K562 (cell line): ENCODE data around the gene ATP9B. TPM values are rescaled to one million over a fixed set of nuclear protein-coding genes. Genes with fewer than 3 reads are reported as not detected.

Experiments
- ATAC-seq: fragments of 200-7000 bp; cut with Tn5 transposase; 3 replicates; pipeline ENCODE4 v1.9.1; 2020; ENCODE audit warnings: moderate library complexity
- BruUV-seq: library from RNA; stranded (reverse); fragments of 400-500 nt; replicated peaks from 2 replicates; lab custom pipeline; 2021; lab: Mats Ljungman, UMichigan
- CTCF ChIA-PET: fragments of 300-600 bp; formaldehyde crosslinking; extraction: SDS; loops from one replicate; lab custom pipeline; 2021; ENCODE audit warnings: low intra/inter-chr PET ratio; lab: Yijun Ruan, JAX
- POLR2A ChIA-PET: fragments of 300-600, 350-650 bp; sonication (Branson Sonifier 250); formaldehyde crosslinking; extraction: SDS; loops from one replicate; lab custom pipeline; 2021; ENCODE audit warnings: antibody characterized with exemption, inconsistent platforms; lab: Yijun Ruan, JAX
- DNase-seq, 4 experiments: peaks; one replicate each; pipeline versions ENCODE4 v3.0.0 to v3.0.0-alpha.2; 2011 to 2018; ENCODE audit warnings: low spot score in 3 of 4, mixed read lengths in 3 of 4; ENCODE audit errors: extremely low read depth in 1 of 4
- FAIRE-seq: peaks from 2 replicates; lab custom pipeline; 2011; peaks lifted over from hg19 to GRCh38; lab: Jason Lieb, UNC
- H2AFZ ChIP-seq: 2 replicates; pipeline ENCODE4 v1.6.0; 2011; ENCODE audit warnings: low read depth, low read length, control low read depth, inconsistent platforms
- H3K27ac ChIP-seq: fragments of 200-600 bp; 3 replicates; pipeline ENCODE4 v1.8.0; 2011; ENCODE audit warnings: low read depth, mild to moderate bottlenecking, control low read depth, inconsistent platforms, low read length, moderate library complexity, mixed read lengths; ENCODE audit errors: extremely low read depth
- H3K27me3 ChIP-seq, 2 experiments: fragments of 300-600 bp in 1 of 2; 2 replicates in 1 of 2; 3 replicates in 1 of 2; pipeline versions ENCODE4 v1.6.0 to v1.8.0; 2011; ENCODE audit warnings: inconsistent platforms in 2 of 2, low read length in 2 of 2, mild to moderate bottlenecking in 1 of 2, mixed read lengths in 1 of 2, moderate library complexity in 1 of 2; ENCODE audit not compliant: control insufficient read depth in 2 of 2, insufficient read depth in 2 of 2
- H3K36me3 ChIP-seq: fragments of 300-600 bp; 3 replicates; pipeline ENCODE4 v1.8.0; 2011; ENCODE audit warnings: mild to moderate bottlenecking, low read length, inconsistent platforms; ENCODE audit not compliant: control insufficient read depth, insufficient read depth
- H3K4me1 ChIP-seq, 2 experiments: fragments of 200-600 bp in 1 of 2; replicated peaks in 1 of 2; 2 replicates in 1 of 2; 3 replicates in 1 of 2; pipeline versions ENCODE4 v1.5.1 to v1.8.0; 2011; ENCODE audit warnings: inconsistent platforms in 2 of 2, low read length in 2 of 2, mild to moderate bottlenecking in 1 of 2, mixed read lengths in 1 of 2, moderate library complexity in 1 of 2; ENCODE audit not compliant: control insufficient read depth in 2 of 2, insufficient read depth in 2 of 2
- H3K4me2 ChIP-seq: 2 replicates; pipeline ENCODE4 v1.6.1; 2011; ENCODE audit warnings: low read length, control low read depth, inconsistent platforms, mixed read lengths; ENCODE audit not compliant: insufficient read depth
- H3K4me3 ChIP-seq: fragments of 200-600 bp; sonication (generic), shearing (Covaris generic); 2 replicates; pipeline ENCODE4 v1.5.1; 2016; ENCODE audit warnings: control low read depth, inconsistent platforms
- H3K79me2 ChIP-seq: fragments of 200-600 bp; 3 replicates; pipeline ENCODE4 v1.8.0; 2011; ENCODE audit warnings: low read length, inconsistent platforms; ENCODE audit not compliant: control insufficient read depth, insufficient read depth
- H3K9ac ChIP-seq, 2 experiments: 2 replicates each; pipeline versions ENCODE4 v1.6.0 to v1.6.1; 2011; ENCODE audit warnings: low read depth in 2 of 2, low read length in 2 of 2, control low read depth in 1 of 2, inconsistent platforms in 1 of 2, mild to moderate bottlenecking in 1 of 2, mixed read lengths in 1 of 2; ENCODE audit not compliant: insufficient read depth in 1 of 2
- H3K9me1 ChIP-seq: one replicate; pipeline ENCODE4 v1.6.0; 2011; ENCODE audit warnings: inconsistent platforms, mild to moderate bottlenecking, low read length, moderate library complexity; ENCODE audit not compliant: control insufficient read depth, insufficient read depth
- H3K9me3 ChIP-seq: replicated peaks from 2 replicates; pipeline ENCODE4 v1.5.1; 2011; ENCODE audit warnings: low read depth, low read length, inconsistent platforms; ENCODE audit not compliant: control insufficient read depth, insufficient read depth
- H4K20me1 ChIP-seq: replicated peaks from 2 replicates; pipeline ENCODE4 v1.6.1; 2011; ENCODE audit warnings: low read length, inconsistent platforms, mixed read lengths; ENCODE audit not compliant: control insufficient read depth, insufficient read depth
- CCAR2 ChIP-seq: fragments of 200-400 bp; formaldehyde crosslinking; IDR thresholded peaks from 2 replicates; pipeline ENCODE4 v1.6.1; 2017; ENCODE audit warnings: mild to moderate bottlenecking, low read depth, low read length
- DMBX1 ChIP-seq: fragments of 250-450 bp; sonication (Bioruptor Pico); IDR thresholded peaks from 2 replicates; pipeline ENCODE4 v1.8.0; 2022; ENCODE audit warnings: inconsistent platforms, mild to moderate bottlenecking, moderate library complexity, borderline replicate concordance
- DPF2 ChIP-seq: fragments of 450-650 bp; IDR thresholded peaks from 2 replicates; pipeline ENCODE4 v1.6.1; 2016
- ETS2 ChIP-seq: IDR thresholded peaks from 2 replicates; pipeline ENCODE4 v1.6.1; 2016; ENCODE audit warnings: borderline replicate concordance, missing genetic modification characterization, mild to moderate bottlenecking, moderate library complexity, missing compliant biosample characterization; ENCODE audit not compliant: poor library complexity, severe bottlenecking
- HMG20A ChIP-seq: fragments of 450-650 bp; formaldehyde crosslinking; conservative IDR thresholded peaks from 2 replicates; pipeline ENCODE4 v1.4.0; 2020; ENCODE audit warnings: mild to moderate bottlenecking, mixed read lengths
- JUND ChIP-seq, 2 experiments: IDR thresholded peaks; 2 replicates in 1 of 2; 3 replicates in 1 of 2; pipeline ENCODE4 v1.6.1; 2011; ENCODE audit warnings: borderline replicate concordance in 2 of 2, low read depth in 2 of 2, low read length in 2 of 2, improper control_type of control experiment in 1 of 2, missing biosample characterization in 1 of 2, missing genetic modification characterization in 1 of 2, missing genetic modification reagents in 1 of 2
- MCM7 ChIP-seq, 2 experiments: fragments of 450-650 bp; IDR thresholded peaks; 2 replicates each; pipeline ENCODE4 v1.6.1; 2016 to 2018
- MYC ChIP-seq, 2 experiments: fragments of 250-450 bp in 1 of 2; sonication (Bioruptor Pico) in 1 of 2; IDR thresholded peaks; 2 replicates each; pipeline versions ENCODE4 v1.5.1 to v1.6.1; 2012 to 2021; ENCODE audit warnings: low read depth in 2 of 2, borderline replicate concordance in 1 of 2, improper control_type of control experiment in 1 of 2, low read length in 1 of 2, mild to moderate bottlenecking in 1 of 2, moderate library complexity in 1 of 2
- NCOA6 ChIP-seq: fragments of 450-650 bp; IDR thresholded peaks from 2 replicates; pipeline ENCODE4 v1.6.1; 2017; ENCODE audit warnings: mild to moderate bottlenecking
- NFIC ChIP-seq: fragments of 450-650 bp; IDR thresholded peaks from 2 replicates; pipeline ENCODE4 v1.6.1; 2017; ENCODE audit warnings: mild to moderate bottlenecking, inconsistent platforms
- NR3C1 ChIP-seq: sonication (generic); formaldehyde crosslinking; IDR thresholded peaks from 2 replicates; pipeline ENCODE4 v1.8.1; 2022; ENCODE audit warnings: missing genetic modification reagents
- POLR2A ChIP-seq: fragments of 450-650 bp; conservative IDR thresholded peaks from 2 replicates; pipeline ENCODE4 v1.6.1; 2016
- THRAP3 ChIP-seq: fragments of 450-650 bp; IDR thresholded peaks from 2 replicates; pipeline ENCODE4 v1.6.1; 2016; ENCODE audit warnings: mild to moderate bottlenecking, inconsistent platforms, borderline replicate concordance
- ZNF184 ChIP-seq: sonication (generic); formaldehyde crosslinking; IDR thresholded peaks from 2 replicates; pipeline ENCODE4 v1.5.0; 2020; ENCODE audit warnings: missing genetic modification reagents
- ZNF197 ChIP-seq: fragments of 200-800 bp; sonication (Bioruptor generic); IDR thresholded peaks from 2 replicates; pipeline ENCODE4 v1.6.1; 2016; ENCODE audit warnings: low read depth, missing genetic modification characterization, missing compliant biosample characterization
- WGBS: fragments of 100-300 bp; shearing (Covaris generic); methylation state at CpG from one replicate; pipeline ENCODE4 v1.1.6; 2016; ENCODE audit warnings: low coverage, mixed read lengths; ENCODE audit not compliant: insufficient coverage; ENCODE audit errors: missing lambda C conversion rate; 5-methylcytosine and 5-hydroxymethylcytosine counted together
- in situ Hi-C: fragments of 300-500 bp; cut with MboI; formaldehyde crosslinking; loops from 4 replicates; pipeline ENCODE4 v1.15.0; 2018; ENCODE audit warnings: inconsistent platforms, mixed read lengths
- intact Hi-C: fragments of 100-400 bp; cut with micrococcal nuclease; formaldehyde crosslinking; loops from 2 replicates; pipeline ENCODE4 v1.14.2; 2022
- polyA plus RNA-seq, 8 experiments: library from polyadenylated mRNA; depleted of rRNA in 4 of 8; stranded (reverse) in 5 of 8; unstranded in 3 of 8; fragments of >200 nt; fragmentation: Nextera tagmentation in 2 of 8; fragmentation: Illumina TruSeq in 1 of 8; extraction: Ambion mirVana in 2 of 8; extraction: Trizol in 1 of 8; gene quantifications; 2 replicates each; pipeline versions ENCODE4 v1.2.1 to v1.2.3, GENCODE V29; 2011 to 2014; ENCODE audit warnings: inconsistent platforms in 1 of 8, missing spikeins in 1 of 8
- total RNA-seq, 7 experiments: library from RNA; depleted of rRNA in 6 of 7; stranded (reverse); fragments of >200 nt in 6 of 7; fragmentation: Illumina TruSeq in 2 of 7; extraction: Trizol in 2 of 7; gene quantifications; 2 replicates each; pipeline versions ENCODE4 v1.2.1 to v1.2.3, GENCODE V29; 2011 to 2021; ENCODE audit warnings: low replicate concordance in 1 of 7
- TF ChIP-seq, protein P1 (sequence below): fragments of 450-650 bp; formaldehyde crosslinking; IDR thresholded peaks from 2 replicates; pipeline ENCODE4 v1.4.0; 2020; ENCODE audit warnings: mild to moderate bottlenecking, moderate library complexity

The ATP9B gene
- total and polyA plus RNA-seq, 9 of the 15 experiments (the other 6 are each of a cell fraction or from before 2014, with no cell fraction given): 0.66 to 13.2 (median 7.9) TPM

DNA sequence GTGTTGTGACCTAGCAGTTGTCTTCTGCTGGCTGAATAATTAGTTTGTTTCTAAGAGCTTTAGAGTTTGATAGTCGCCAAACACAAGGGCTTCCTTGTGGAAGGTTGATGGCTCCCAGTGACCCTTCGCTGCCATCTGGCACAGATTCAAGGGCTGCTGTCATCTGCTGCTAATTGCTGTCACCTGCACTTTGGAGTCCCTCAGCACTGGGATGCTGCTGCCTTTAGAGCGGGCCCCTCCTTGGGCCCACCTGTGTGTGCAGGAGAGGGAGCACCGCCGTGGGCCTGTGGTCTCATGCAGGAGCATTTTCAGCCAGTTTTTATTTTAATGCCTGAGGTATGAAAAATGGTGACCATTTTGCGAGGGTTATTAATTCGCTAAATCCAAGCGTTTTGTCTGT, 172.6 kb downstream of the ATP9B start:
- TF ChIP-seq DPF2 (no peak), POLR2A (no peak), JUND (IDR thresholded peaks at IDR 0.05; ENCODE audit: borderline replicate concordance, low read depth, low read length) (no peak), JUND (tag; IDR thresholded peaks at IDR 0.05; ENCODE audit: borderline replicate concordance, low read depth, low read length) (no peak), ZNF184 (no peak), NFIC (no peak), NR3C1 (CRISPR knock-in tag) (no peak), NCOA6 (no peak), HMG20A (no peak), ETS2 (tag) (no peak), ZNF197 (no peak), CCAR2 (no peak), MYC (IDR thresholded peaks at IDR 0.05; ENCODE audit: low read depth, low read length) (no peak), MYC (CRISPR knock-in tag; IDR thresholded peaks at IDR 0.05; ENCODE audit: borderline replicate concordance, low read depth) (no peak), MCM7 (IDR thresholded peaks at IDR 0.05) (no peak), DMBX1 (no peak), THRAP3 (no peak)
- TF ChIP-seq, protein P1, sequence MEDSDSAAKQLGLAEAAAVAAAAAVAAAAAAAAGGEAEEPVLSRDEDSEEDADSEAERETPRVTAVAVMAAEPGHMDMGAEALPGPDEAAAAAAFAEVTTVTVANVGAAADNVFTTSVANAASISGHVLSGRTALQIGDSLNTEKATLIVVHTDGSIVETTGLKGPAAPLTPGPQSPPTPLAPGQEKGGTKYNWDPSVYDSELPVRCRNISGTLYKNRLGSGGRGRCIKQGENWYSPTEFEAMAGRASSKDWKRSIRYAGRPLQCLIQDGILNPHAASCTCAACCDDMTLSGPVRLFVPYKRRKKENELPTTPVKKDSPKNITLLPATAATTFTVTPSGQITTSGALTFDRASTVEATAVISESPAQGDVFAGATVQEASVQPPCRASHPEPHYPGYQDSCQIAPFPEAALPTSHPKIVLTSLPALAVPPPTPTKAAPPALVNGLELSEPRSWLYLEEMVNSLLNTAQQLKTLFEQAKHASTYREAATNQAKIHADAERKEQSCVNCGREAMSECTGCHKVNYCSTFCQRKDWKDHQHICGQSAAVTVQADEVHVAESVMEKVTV (CRISPR knock-in tag): no peak
- Histone ChIP-seq H3K9ac (no peak overlapping the region), H3K36me3 (no peaks in the 10 kb centered on the region), H3K9me1 (no peaks in the 10 kb centered on the region), H3K9me3 (no peaks in the 10 kb centered on the region), H2AFZ (no peak overlapping the region), H3K4me3 (no peak overlapping the region), H3K79me2 (no peaks in the 10 kb centered on the region), H3K4me1 (peaks cover 0 to 13% of the 10 kb centered on the region in 2 experiments; a peak in 2 of 5 replicates), H4K20me1 (no peaks in the 10 kb centered on the region; the same call in 1 of the 2 replicates), H3K27ac (no peak overlapping the region), H3K4me2 (no peak overlapping the region), H3K27me3 (no peaks in the 10 kb centered on the region)
- WGBS: 67% methylated on average over 8 of the region's 8 CpGs
- ChIA-PET POLR2A (interaction anchor here (1.0 kb wide), 1 partner anchor 9 kb away, joined by 5 read pairs; no protein-coding TSS in a partner anchor), CTCF (no interaction called here)
- ATAC-seq (no peak), FAIRE-seq (no peak), DNase-seq (no peak)
- BruUV-seq: no TSS peak
- in situ Hi-C loops (no loop called here), intact Hi-C loops (no loop called here)
